ENCODE measurements around the gene PRKD2.
"Not testable (repeated sequence)": the region's sequence is repeated elsewhere in the genome, so short reads cannot be mapped to it uniquely, and the experiment has no call there.

PRKD2 gene

DNA sequence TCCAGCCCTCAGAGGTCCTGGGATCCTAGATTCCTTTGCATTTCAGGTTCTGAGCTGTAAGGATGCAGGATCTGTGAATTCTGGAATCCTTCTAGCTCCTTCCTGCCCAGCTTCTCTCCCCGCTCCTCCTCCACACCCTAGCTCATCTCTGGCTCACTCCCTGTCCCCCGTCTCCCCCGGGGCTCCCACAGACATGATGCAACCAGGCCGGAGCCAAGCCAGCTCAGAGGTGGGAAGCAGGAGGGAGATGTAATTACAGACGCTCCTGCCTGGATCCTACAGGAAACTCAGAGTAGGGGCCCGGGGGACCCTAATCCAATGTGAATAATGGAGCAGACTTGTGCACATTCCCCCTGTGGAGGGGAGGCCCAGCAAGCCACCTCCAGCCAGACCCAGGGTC is 85.4 kb downstream of the PRKD2 start:
- peak; percentile 73 for DNase-seq (ENCODE audit: low read depth)

DNA sequence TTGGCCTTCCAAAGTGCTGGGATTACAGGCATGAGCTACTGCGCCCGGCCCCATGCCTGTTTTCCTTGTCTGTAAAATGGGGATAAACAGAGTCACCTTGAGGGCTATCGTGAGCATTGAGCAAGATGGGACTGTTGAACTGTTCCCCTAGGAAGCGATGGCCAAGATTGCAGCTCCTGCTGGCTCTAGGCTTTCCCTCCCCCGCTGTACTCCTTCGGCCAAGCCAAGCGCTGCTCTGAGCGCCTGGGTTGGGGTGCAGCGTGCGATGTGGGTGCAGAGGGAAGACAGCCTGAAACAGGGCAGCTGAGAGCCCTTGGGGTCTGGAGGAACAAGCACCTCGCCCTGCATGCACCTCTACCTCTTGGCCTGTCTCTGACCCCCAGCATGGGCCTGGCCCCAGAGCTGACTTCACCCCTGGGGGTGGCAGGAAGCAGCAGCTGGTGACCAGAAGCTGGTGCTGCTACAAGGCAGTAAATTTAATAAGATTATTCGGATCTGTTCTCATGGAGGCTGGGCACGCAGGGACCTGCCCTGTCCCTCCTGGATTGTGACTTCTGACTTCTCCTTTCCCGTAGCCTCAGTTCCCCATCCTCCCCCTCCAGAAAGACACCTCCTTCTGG is 86.2 kb downstream of the PRKD2 start:
- DNase-seq (ENCODE audit: low read depth), result no peak

DNA sequence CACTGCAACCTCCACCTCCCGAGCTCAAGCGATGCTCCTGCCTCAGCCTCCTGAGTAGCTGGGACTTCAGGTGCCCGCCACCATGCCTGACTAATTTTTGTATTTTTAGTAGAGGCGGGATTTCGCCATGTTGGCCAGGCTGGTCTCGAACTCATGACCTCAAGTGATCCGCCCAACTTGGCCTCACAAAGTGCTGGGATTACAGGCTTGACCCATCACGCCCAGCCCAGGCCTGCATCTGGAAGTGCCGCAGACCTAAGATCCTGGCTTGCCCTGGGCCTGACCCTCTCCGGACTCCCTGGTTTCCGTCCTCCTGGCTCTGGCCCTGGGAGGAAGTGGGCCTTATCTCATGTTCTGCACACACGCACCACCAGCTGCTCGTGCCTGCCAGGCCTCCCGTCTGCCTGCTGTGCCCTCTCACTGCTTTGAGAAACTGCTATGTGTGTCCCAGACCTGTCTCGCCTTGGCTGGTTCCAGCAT is 87.3 kb downstream of the PRKD2 start:
- DNase-seq (ENCODE audit: low read depth), result no peak

DNA sequence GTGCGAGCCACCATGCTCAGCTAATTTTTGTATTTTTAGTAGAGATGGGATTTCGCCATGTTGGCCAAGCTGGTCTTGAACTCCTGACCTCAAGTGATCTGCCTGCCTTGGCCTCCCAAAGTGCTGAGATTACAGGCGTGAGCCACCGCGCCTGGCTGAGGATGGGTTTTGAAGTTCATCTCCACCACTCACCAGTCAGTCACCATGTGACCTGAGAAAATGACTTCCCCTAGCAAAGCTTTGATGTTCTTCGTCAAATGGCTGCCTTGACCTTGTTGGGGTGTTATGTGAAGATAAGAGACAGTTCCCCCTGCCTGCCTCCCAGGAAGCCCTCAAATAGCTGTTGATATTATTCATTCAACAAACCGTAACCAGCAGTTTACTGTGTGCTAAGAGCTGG is 87.9 kb downstream of the PRKD2 start:
- DNase-seq (ENCODE audit: low read depth), result not testable (repeated sequence)

DNA sequence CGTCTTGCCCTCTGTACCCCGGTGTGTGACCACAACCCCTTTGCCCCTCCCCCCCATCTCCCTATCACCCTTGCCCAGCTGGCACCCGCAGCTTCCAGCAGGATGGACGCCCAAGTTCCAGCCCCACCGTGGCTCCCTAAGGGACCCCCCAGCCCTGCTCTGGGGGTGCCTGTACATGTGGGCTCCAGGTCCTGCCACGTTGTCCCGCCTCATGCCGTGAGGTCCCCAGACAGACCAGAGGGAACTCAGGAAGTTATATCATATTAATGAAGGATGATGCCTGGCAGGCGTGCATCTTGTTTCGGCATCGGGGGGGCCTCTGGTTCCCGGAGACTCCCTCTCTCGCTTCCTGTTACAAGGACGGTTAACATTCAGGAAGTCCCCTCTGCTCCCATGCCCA is 90.5 kb downstream of the PRKD2 start:
- DNase-seq (ENCODE audit: low read depth), result no peak

DNA sequence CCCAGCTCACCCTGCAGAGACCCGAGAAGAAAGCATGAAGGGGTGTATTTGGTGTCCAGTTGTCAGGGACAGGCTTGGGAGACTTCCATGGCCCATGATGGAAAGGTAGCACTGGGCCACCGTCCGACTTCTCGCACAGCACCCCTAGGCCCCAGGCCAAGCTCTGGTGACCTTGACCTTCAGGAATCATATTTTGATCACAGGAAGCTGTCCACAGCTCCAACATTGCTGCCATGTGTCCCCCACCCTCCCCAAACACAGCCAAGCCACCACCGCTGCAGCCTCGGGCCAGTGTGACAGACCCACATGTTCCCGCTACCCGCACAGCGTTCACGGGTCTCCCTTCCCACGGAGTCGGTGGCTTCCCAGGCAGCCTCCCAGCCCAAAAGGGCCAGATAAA is 91.2 kb downstream of the PRKD2 start:
- no peak for DNase-seq (ENCODE audit: low read depth)

DNA sequence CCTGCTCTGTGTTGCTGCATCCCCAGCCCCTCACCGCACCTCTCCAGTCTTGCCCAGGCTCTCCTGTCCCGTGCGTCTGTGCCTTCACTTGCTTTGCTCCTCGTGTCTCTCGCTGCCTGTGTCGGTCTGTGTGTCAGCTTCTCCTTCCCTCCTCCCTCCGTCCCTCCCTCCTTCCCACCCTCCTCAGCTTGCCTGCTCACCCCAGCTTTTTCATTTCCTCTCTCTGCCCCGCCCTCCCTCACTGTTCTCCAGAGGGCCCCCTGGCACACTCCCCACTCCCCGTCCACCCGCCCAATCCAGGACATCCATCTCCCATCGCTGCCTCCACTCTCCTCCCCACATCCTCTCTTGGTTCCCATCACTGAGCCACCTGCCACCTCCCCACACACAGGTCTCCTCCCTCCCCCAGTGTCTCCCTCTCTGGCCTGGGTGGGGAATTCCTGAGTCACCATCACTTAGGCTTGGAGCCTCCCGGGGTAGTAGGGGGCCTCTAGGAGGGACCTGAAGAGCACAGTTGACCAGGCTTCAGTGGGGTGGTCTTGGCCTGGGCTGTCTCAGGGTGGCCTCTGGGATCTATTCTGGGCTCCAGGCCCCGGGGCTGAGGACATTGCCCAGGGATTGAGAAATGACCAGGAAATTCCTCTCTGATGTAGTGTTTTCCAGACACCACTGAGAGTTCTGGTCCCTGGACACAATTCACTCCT is 91.8 kb downstream of the PRKD2 start, which contains the start of gene PTGIR:
TSS of gene PTGIR (minus strand) at position 132 of the 704 bp plus-strand sequence. CDS start 864 bp downstream, outside the sequence.
- DNase-seq (ENCODE audit: low read depth), result peak; percentile 59

All from iris pigment epithelial cell (primary cell).